GM23338 (cell line): Measurements from ENCODE around the gene GFOD1. TPM values are rescaled to one million over a fixed set of nuclear protein-coding genes. Genes with fewer than 3 reads are reported as not detected.

Experiments
- ATAC-seq: fragments of 200-7000 bp; cut with Tn5 transposase; 3 replicates; pipeline ENCODE4 v1.9.1; 2020
- DNase-seq: peaks from one replicate; pipeline ENCODE4 v3.0.0-alpha.2; 2015; ENCODE audit warnings: low spot score
- H2AFZ ChIP-seq: fragments of 200-600 bp; sonication (generic); 2 replicates; pipeline ENCODE4 v1.8.0; 2016; ENCODE audit warnings: antibody characterized with exemption, mild to moderate bottlenecking, moderate library complexity
- H3F3A ChIP-seq: fragments of 200-600 bp; sonication (generic); replicated peaks from 2 replicates; pipeline ENCODE4 v1.8.0; 2017; ENCODE audit warnings: antibody characterized with exemption, mixed run types, low read depth
- H3K27ac ChIP-seq: fragments of 200-600 bp; sonication (generic); 2 replicates; pipeline ENCODE4 v1.6.1; 2016; ENCODE audit warnings: low read depth
- H3K27me3 ChIP-seq: fragments of 200-600 bp; sonication (generic); 2 replicates; pipeline ENCODE4 v1.8.0; 2016; ENCODE audit warnings: mild to moderate bottlenecking, mixed run types, moderate library complexity; ENCODE audit not compliant: insufficient read depth
- H3K36me3 ChIP-seq: fragments of 200-600 bp; sonication (generic); 2 replicates; pipeline ENCODE4 v1.8.0; 2016; ENCODE audit warnings: mild to moderate bottlenecking; ENCODE audit not compliant: insufficient read depth
- H3K4me1 ChIP-seq: fragments of 200-600 bp; sonication (generic); 2 replicates; pipeline ENCODE4 v1.8.0; 2016; ENCODE audit warnings: mild to moderate bottlenecking, moderate library complexity; ENCODE audit not compliant: insufficient read depth
- H3K4me2 ChIP-seq: fragments of 200-600 bp; sonication (generic); 2 replicates; pipeline ENCODE4 v1.7.1; 2017; ENCODE audit warnings: mixed run types
- H3K4me3 ChIP-seq: fragments of 200-600 bp; sonication (generic); 2 replicates; pipeline ENCODE4 v1.6.1; 2016; ENCODE audit warnings: mixed run types
- H3K79me2 ChIP-seq: fragments of 200-600 bp; sonication (generic); replicated peaks from 2 replicates; pipeline ENCODE4 v1.8.0; 2017; ENCODE audit warnings: mild to moderate bottlenecking; ENCODE audit not compliant: insufficient read depth
- H3K9me2 ChIP-seq: fragments of 200-600 bp; sonication (generic); 2 replicates; pipeline ENCODE4 v1.8.0; 2017; ENCODE audit not compliant: insufficient read depth
- H4K20me1 ChIP-seq: fragments of 200-600 bp; sonication (generic); replicated peaks from 2 replicates; pipeline ENCODE4 v1.8.0; 2017; ENCODE audit warnings: mild to moderate bottlenecking; ENCODE audit not compliant: insufficient read depth
- H3K27ac Mint-ChIP-seq: 2 replicates; pipeline ENCODE4 v1.8.0; 2020; ENCODE audit warnings: inconsistent platforms, mild to moderate bottlenecking, moderate library complexity, mixed read lengths
- H3K27me3 Mint-ChIP-seq: 3 replicates; pipeline ENCODE4 v1.8.0; 2022; ENCODE audit warnings: low read depth, mild to moderate bottlenecking, moderate library complexity, mixed read lengths, inconsistent platforms; ENCODE audit not compliant: insufficient read depth, poor library complexity
- H3K36me3 Mint-ChIP-seq: 3 replicates; pipeline ENCODE4 v1.8.0; 2021; ENCODE audit warnings: low read depth, mild to moderate bottlenecking, inconsistent platforms, moderate library complexity, mixed read lengths
- H3K4me1 Mint-ChIP-seq: 3 replicates; pipeline ENCODE4 v1.8.0; 2020; ENCODE audit warnings: mild to moderate bottlenecking, inconsistent platforms, mixed read lengths
- H3K4me3 Mint-ChIP-seq: 3 replicates; pipeline ENCODE4 v1.8.0; 2021; ENCODE audit warnings: moderate library complexity, mild to moderate bottlenecking, inconsistent platforms, mixed read lengths
- H3K9me3 Mint-ChIP-seq: 3 replicates; pipeline ENCODE4 v1.8.0; 2020; ENCODE audit warnings: moderate library complexity, mild to moderate bottlenecking, inconsistent platforms, mixed read lengths
- CREB1 ChIP-seq: fragments of 250-450 bp; sonication (Bioruptor Pico); IDR thresholded peaks from 2 replicates; pipeline ENCODE4 v1.5.0; 2020; ENCODE audit warnings: low read depth, mild to moderate bottlenecking, moderate library complexity
- EZH2 ChIP-seq: fragments of 200-600 bp; sonication (generic); IDR thresholded peaks from one replicate; pipeline ENCODE4 v1.8.0; 2017; ENCODE audit warnings: antibody characterized with exemption, mild to moderate bottlenecking, low read depth; ENCODE audit not compliant: unreplicated experiment
- EZH2phosphoT487 ChIP-seq: fragments of 200-600 bp; sonication (generic); IDR thresholded peaks from one replicate; pipeline ENCODE4 v1.8.1; 2018; ENCODE audit warnings: antibody characterized with exemption; ENCODE audit not compliant: unreplicated experiment
- JUNB ChIP-seq: IDR thresholded peaks from one replicate; pipeline ENCODE4 v1.6.1; 2016; ENCODE audit warnings: antibody characterized with exemption; ENCODE audit not compliant: unreplicated experiment
- NANOG ChIP-seq: IDR thresholded peaks from 2 replicates; pipeline ENCODE4 v1.6.1; 2016; ENCODE audit warnings: antibody characterized with exemption, borderline replicate concordance
- POLR2AphosphoS5 ChIP-seq: IDR thresholded peaks from 2 replicates; pipeline ENCODE4 v1.6.1; 2016; ENCODE audit warnings: antibody characterized with exemption, low read depth
- STAT1 ChIP-seq: IDR thresholded peaks from one replicate; pipeline ENCODE4 v1.6.1; 2016; ENCODE audit warnings: antibody characterized with exemption; ENCODE audit not compliant: unreplicated experiment
- ZNF114 ChIP-seq: fragments of 250-450 bp; sonication (Bioruptor Pico); IDR thresholded peaks from 2 replicates; pipeline ENCODE4 v1.5.0; 2020; ENCODE audit warnings: mild to moderate bottlenecking, moderate library complexity
- ZNF331 ChIP-seq: fragments of 250-450 bp; sonication (Bioruptor Pico); IDR thresholded peaks from 2 replicates; pipeline ENCODE4 v1.5.0; 2020; ENCODE audit warnings: low read depth, mild to moderate bottlenecking, moderate library complexity
- polyA plus RNA-seq: library from polyadenylated mRNA; unstranded; fragments of >200 nt; fragmentation: Nextera tagmentation; extraction: Ambion mirVana; gene quantifications from 2 replicates; pipeline ENCODE4 v1.2.1, GENCODE V29; 2016
- total RNA-seq: library from RNA; depleted of rRNA; stranded (reverse); fragments of >200 nt; shearing (Covaris generic); gene quantifications from 2 replicates; pipeline ENCODE4 v1.2.3, GENCODE V29; 2014
- TF ChIP-seq, protein P1 (sequence below): IDR thresholded peaks from 2 replicates; pipeline ENCODE4 v1.6.1; 2016; ENCODE audit warnings: antibody characterized with exemption
- TF ChIP-seq, protein P2 (sequence below): fragments of 250-450 bp; sonication (Bioruptor Pico); IDR thresholded peaks from 2 replicates; pipeline ENCODE4 v1.5.0; 2020; ENCODE audit warnings: mild to moderate bottlenecking, moderate library complexity
- TF ChIP-seq, protein P3 (sequence below): IDR thresholded peaks from one replicate; pipeline ENCODE4 v1.6.1; 2018; ENCODE audit warnings: antibody characterized with exemption; ENCODE audit not compliant: unreplicated experiment
- TF ChIP-seq, protein P4 (sequence below), 2 experiments: fragments of 200-600 bp in 1 of 2; sonication (generic) in 1 of 2; conservative IDR thresholded peaks; 2 replicates each; pipeline versions ENCODE4 v1.5.1 to v1.6.1; 2016 to 2017; ENCODE audit warnings: antibody characterized with exemption in 2 of 2, low read depth in 2 of 2, mild to moderate bottlenecking in 2 of 2, moderate library complexity in 1 of 2

GFOD1 gene
- total and polyA plus RNA-seq, 2 experiments from 2014 or later = 4.9 to 12.8 TPM

DNA sequence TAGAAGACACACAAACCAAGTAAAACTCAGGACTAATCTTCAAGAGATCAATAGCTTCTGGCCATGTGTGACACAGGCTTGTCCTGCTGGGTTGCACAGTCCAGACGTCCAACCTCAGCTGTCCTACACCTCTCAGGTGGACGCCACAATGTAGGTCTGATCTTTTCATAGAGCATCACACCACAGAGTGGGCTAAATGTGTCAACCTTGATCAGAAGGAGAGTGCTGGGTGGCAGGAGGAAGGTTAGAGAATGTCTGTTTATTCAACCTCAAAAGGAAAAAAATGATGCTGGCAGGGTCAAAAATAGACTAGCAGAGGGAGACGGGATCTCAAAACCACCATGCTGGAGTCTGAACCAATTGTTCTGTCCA lies 41.7 kb downstream of the GFOD1 start:
- 0 out of 3 replicates have a peak, but pooled peaks cover 3% of the 10 kb centered on the region for H3K9me3 Mint-ChIP-seq
- peaks cover 20% of the 10 kb centered on the region for H3K4me1 Mint-ChIP-seq
- H3K79me2 ChIP-seq = peaks cover 7% of the 10 kb centered on the region
- peaks cover 11% of the 10 kb centered on the region for H3K36me3 Mint-ChIP-seq
- no peak for DNase-seq
- H3K27me3 Mint-ChIP-seq = peaks cover 2% of the 10 kb centered on the region
- H3K4me2 ChIP-seq = no peak overlapping the region
- no peak overlapping the region for H3K4me3 Mint-ChIP-seq
- TF ChIP-seq JUNB (no peak), EZH2phosphoT487 (no peak), CREB1 (no peak), EZH2 (no peak), ZNF331 (CRISPR knock-in tag) (no peak), POLR2AphosphoS5 (no peak), NANOG (no peak), ZNF114 (CRISPR knock-in tag) (no peak), STAT1 (no peak)
- TF ChIP-seq, protein P1, sequence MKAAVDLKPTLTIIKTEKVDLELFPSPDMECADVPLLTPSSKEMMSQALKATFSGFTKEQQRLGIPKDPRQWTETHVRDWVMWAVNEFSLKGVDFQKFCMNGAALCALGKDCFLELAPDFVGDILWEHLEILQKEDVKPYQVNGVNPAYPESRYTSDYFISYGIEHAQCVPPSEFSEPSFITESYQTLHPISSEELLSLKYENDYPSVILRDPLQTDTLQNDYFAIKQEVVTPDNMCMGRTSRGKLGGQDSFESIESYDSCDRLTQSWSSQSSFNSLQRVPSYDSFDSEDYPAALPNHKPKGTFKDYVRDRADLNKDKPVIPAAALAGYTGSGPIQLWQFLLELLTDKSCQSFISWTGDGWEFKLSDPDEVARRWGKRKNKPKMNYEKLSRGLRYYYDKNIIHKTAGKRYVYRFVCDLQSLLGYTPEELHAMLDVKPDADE = no peak
- TF ChIP-seq, protein P2, sequence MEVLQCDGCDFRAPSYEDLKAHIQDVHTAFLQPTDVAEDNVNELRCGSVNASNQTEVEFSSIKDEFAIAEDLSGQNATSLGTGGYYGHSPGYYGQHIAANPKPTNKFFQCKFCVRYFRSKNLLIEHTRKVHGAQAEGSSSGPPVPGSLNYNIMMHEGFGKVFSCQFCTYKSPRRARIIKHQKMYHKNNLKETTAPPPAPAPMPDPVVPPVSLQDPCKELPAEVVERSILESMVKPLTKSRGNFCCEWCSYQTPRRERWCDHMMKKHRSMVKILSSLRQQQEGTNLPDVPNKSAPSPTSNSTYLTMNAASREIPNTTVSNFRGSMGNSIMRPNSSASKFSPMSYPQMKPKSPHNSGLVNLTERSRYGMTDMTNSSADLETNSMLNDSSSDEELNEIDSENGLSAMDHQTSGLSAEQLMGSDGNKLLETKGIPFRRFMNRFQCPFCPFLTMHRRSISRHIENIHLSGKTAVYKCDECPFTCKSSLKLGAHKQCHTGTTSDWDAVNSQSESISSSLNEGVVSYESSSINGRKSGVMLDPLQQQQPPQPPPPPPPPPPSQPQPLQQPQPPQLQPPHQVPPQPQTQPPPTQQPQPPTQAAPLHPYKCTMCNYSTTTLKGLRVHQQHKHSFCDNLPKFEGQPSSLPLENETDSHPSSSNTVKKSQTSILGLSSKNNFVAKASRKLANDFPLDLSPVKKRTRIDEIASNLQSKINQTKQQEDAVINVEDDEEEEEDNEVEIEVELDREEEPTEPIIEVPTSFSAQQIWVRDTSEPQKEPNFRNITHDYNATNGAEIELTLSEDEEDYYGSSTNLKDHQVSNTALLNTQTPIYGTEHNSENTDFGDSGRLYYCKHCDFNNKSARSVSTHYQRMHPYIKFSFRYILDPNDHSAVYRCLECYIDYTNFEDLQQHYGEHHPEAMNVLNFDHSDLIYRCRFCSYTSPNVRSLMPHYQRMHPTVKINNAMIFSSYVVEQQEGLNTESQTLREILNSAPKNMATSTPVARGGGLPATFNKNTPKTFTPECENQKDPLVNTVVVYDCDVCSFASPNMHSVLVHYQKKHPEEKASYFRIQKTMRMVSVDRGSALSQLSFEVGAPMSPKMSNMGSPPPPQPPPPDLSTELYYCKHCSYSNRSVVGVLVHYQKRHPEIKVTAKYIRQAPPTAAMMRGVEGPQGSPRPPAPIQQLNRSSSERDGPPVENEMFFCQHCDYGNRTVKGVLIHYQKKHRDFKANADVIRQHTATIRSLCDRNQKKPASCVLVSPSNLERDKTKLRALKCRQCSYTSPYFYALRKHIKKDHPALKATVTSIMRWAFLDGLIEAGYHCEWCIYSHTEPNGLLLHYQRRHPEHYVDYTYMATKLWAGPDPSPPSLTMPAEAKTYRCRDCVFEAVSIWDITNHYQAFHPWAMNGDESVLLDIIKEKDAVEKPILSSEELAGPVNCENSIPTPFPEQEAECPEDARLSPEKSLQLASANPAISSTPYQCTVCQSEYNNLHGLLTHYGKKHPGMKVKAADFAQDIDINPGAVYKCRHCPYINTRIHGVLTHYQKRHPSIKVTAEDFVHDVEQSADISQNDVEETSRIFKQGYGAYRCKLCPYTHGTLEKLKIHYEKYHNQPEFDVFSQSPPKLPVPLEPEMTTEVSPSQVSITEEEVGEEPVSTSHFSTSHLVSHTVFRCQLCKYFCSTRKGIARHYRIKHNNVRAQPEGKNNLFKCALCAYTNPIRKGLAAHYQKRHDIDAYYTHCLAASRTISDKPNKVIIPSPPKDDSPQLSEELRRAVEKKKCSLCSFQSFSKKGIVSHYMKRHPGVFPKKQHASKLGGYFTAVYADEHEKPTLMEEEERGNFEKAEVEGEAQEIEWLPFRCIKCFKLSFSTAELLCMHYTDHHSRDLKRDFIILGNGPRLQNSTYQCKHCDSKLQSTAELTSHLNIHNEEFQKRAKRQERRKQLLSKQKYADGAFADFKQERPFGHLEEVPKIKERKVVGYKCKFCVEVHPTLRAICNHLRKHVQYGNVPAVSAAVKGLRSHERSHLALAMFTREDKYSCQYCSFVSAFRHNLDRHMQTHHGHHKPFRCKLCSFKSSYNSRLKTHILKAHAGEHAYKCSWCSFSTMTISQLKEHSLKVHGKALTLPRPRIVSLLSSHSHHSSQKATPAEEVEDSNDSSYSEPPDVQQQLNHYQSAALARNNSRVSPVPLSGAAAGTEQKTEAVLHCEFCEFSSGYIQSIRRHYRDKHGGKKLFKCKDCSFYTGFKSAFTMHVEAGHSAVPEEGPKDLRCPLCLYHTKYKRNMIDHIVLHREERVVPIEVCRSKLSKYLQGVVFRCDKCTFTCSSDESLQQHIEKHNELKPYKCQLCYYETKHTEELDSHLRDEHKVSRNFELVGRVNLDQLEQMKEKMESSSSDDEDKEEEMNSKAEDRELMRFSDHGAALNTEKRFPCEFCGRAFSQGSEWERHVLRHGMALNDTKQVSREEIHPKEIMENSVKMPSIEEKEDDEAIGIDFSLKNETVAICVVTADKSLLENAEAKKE (CRISPR knock-in tag) = no peak
- TF ChIP-seq, protein P3, sequence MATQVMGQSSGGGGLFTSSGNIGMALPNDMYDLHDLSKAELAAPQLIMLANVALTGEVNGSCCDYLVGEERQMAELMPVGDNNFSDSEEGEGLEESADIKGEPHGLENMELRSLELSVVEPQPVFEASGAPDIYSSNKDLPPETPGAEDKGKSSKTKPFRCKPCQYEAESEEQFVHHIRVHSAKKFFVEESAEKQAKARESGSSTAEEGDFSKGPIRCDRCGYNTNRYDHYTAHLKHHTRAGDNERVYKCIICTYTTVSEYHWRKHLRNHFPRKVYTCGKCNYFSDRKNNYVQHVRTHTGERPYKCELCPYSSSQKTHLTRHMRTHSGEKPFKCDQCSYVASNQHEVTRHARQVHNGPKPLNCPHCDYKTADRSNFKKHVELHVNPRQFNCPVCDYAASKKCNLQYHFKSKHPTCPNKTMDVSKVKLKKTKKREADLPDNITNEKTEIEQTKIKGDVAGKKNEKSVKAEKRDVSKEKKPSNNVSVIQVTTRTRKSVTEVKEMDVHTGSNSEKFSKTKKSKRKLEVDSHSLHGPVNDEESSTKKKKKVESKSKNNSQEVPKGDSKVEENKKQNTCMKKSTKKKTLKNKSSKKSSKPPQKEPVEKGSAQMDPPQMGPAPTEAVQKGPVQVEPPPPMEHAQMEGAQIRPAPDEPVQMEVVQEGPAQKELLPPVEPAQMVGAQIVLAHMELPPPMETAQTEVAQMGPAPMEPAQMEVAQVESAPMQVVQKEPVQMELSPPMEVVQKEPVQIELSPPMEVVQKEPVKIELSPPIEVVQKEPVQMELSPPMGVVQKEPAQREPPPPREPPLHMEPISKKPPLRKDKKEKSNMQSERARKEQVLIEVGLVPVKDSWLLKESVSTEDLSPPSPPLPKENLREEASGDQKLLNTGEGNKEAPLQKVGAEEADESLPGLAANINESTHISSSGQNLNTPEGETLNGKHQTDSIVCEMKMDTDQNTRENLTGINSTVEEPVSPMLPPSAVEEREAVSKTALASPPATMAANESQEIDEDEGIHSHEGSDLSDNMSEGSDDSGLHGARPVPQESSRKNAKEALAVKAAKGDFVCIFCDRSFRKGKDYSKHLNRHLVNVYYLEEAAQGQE = no peak
- TF ChIP-seq, protein P4, sequence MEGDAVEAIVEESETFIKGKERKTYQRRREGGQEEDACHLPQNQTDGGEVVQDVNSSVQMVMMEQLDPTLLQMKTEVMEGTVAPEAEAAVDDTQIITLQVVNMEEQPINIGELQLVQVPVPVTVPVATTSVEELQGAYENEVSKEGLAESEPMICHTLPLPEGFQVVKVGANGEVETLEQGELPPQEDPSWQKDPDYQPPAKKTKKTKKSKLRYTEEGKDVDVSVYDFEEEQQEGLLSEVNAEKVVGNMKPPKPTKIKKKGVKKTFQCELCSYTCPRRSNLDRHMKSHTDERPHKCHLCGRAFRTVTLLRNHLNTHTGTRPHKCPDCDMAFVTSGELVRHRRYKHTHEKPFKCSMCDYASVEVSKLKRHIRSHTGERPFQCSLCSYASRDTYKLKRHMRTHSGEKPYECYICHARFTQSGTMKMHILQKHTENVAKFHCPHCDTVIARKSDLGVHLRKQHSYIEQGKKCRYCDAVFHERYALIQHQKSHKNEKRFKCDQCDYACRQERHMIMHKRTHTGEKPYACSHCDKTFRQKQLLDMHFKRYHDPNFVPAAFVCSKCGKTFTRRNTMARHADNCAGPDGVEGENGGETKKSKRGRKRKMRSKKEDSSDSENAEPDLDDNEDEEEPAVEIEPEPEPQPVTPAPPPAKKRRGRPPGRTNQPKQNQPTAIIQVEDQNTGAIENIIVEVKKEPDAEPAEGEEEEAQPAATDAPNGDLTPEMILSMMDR (conservative IDR thresholded peaks at IDR 0.05; ENCODE audit: low read depth in 2 of 2) = no peak
- H3K36me3 ChIP-seq = no peaks in the 10 kb centered on the region
- ATAC-seq = no peak
- no peak overlapping the region for H2AFZ ChIP-seq
- H3K27ac ChIP-seq = no peak overlapping the region
- no peaks in the 10 kb centered on the region for H3F3A ChIP-seq
- peaks cover 4% of the 10 kb centered on the region; the same call in 1 of the 2 replicates for H3K9me2 ChIP-seq
- no peak overlapping the region for H3K4me3 ChIP-seq
- H3K4me1 ChIP-seq = no peaks in the 10 kb centered on the region
- no peaks in the 10 kb centered on the region for H3K27me3 ChIP-seq
- no peak overlapping the region for H3K27ac Mint-ChIP-seq
- H4K20me1 ChIP-seq = no peaks in the 10 kb centered on the region
